OCI-LY1 (cell line): ENCODE results near the gene ALG9.

ENCODE experiments used
- H2AFZ ChIP-seq: fragments of 200-600 bp; sonication (generic), shearing (Covaris generic); 2 replicates; pipeline ENCODE4 v1.6.0; 2014; ENCODE audit warnings: antibody characterized with exemption, mild to moderate bottlenecking, low read length
- H3F3A ChIP-seq: fragments of 200-600 bp; sonication (generic), shearing (Covaris generic); 2 replicates; pipeline ENCODE4 v1.6.0; 2014; ENCODE audit warnings: mild to moderate bottlenecking, antibody characterized with exemption, low read length, moderate library complexity; ENCODE audit not compliant: insufficient read depth
- H3K27ac ChIP-seq: fragments of 200-600 bp; sonication (generic); 2 replicates; pipeline ENCODE4 v1.5.1; 2014; ENCODE audit warnings: low read length, mixed run types, mild to moderate bottlenecking, low read depth; ENCODE audit not compliant: poor library complexity, severe bottlenecking
- H3K27me3 ChIP-seq: fragments of 200-600 bp; sonication (generic); 2 replicates; pipeline ENCODE4 v1.6.0; 2014; ENCODE audit warnings: antibody characterized with exemption, mild to moderate bottlenecking, low read length, moderate library complexity; ENCODE audit not compliant: insufficient read depth
- H3K36me3 ChIP-seq: fragments of 200-600 bp; sonication (generic); 2 replicates; pipeline ENCODE4 v1.6.1; 2014; ENCODE audit warnings: mild to moderate bottlenecking, antibody characterized with exemption, low read length, moderate library complexity, mixed read lengths; ENCODE audit not compliant: insufficient read depth
- H3K4me1 ChIP-seq: fragments of 200-600 bp; sonication (generic); 2 replicates; pipeline ENCODE4 v1.5.1; 2014; ENCODE audit warnings: mild to moderate bottlenecking, low read length, moderate library complexity; ENCODE audit not compliant: insufficient read depth, severe bottlenecking
- H3K4me2 ChIP-seq: fragments of 200-600 bp; sonication (generic), shearing (Covaris generic); 2 replicates; pipeline ENCODE4 v1.6.1; 2014; ENCODE audit warnings: low read length
- H3K4me3 ChIP-seq: fragments of 200-600 bp; sonication (generic); 2 replicates; pipeline ENCODE4 v1.5.1; 2014; ENCODE audit warnings: low read length, low read depth, mild to moderate bottlenecking, mixed read lengths; ENCODE audit not compliant: poor library complexity, severe bottlenecking
- H3K79me2 ChIP-seq: fragments of 200-600 bp; shearing (Covaris generic); 2 replicates; pipeline ENCODE4 v1.6.1; 2016; ENCODE audit warnings: mixed run types, low read length, mixed read lengths; ENCODE audit not compliant: insufficient read depth
- H3K9ac ChIP-seq: fragments of 200-600 bp; sonication (generic), shearing (Covaris generic); 2 replicates; pipeline ENCODE4 v1.6.1; 2014; ENCODE audit warnings: mild to moderate bottlenecking, low read length, mixed read lengths
- H3K9me2 ChIP-seq: fragments of 200-600 bp; sonication (generic), shearing (Covaris generic); 2 replicates; pipeline ENCODE4 v1.6.1; 2014; ENCODE audit warnings: low read depth, mild to moderate bottlenecking, low read length, mixed read lengths
- H3K9me3 ChIP-seq: fragments of 200-600 bp; shearing (Covaris generic); 2 replicates; pipeline ENCODE4 v1.6.1; 2014; ENCODE audit warnings: low read length, mixed read lengths
- H4K20me1 ChIP-seq: fragments of 200-600 bp; sonication (generic), shearing (Covaris generic); 2 replicates; pipeline ENCODE4 v1.6.0; 2016; ENCODE audit warnings: mild to moderate bottlenecking, low read length; ENCODE audit not compliant: insufficient read depth
- CTCF ChIP-seq: fragments of 200-600 bp; sonication (generic), shearing (Covaris generic); IDR thresholded peaks from 2 replicates; pipeline ENCODE4 v1.5.1; 2017; ENCODE audit warnings: mild to moderate bottlenecking, antibody characterized with exemption, low read length, moderate library complexity, mixed read lengths
- EZH2 ChIP-seq: fragments of 200-600 bp; sonication (generic), shearing (Covaris generic); IDR thresholded peaks from 2 replicates; pipeline ENCODE4 v1.8.0; 2017; ENCODE audit warnings: borderline replicate concordance, mixed run types, mild to moderate bottlenecking, antibody characterized with exemption, low read length, moderate library complexity, mixed read lengths

The ALG9 gene

GRCh38 chr11:111916768-111917167 is 45.4 kb upstream of the ALG9 start:
- Histone ChIP-seq H3K4me3 (no peak overlapping the region), H4K20me1 (no peaks in the 10 kb centered on the region), H3F3A (no peaks in the 10 kb centered on the region), H3K9me2 (no peaks in the 10 kb centered on the region), H2AFZ (no peak overlapping the region), H3K27me3 (peaks cover 7% of the 10 kb centered on the region; the same call in 1 of the 2 replicates), H3K36me3 (no peaks in the 10 kb centered on the region), H3K27ac (no peak overlapping the region), H3K9ac (no peak overlapping the region), H3K4me1 (no peaks in the 10 kb centered on the region), H3K4me2 (no peak overlapping the region), H3K9me3 (no peaks in the 10 kb centered on the region), H3K79me2 (no peaks in the 10 kb centered on the region)
- TF ChIP-seq CTCF (no peak), EZH2 (no peak)

GRCh38 chr11:111913997-111914396 is 42.6 kb upstream of the ALG9 start:
- Histone ChIP-seq H3K9me2 (no peaks in the 10 kb centered on the region), H3K9ac (no peak overlapping the region), H3K36me3 (no peaks in the 10 kb centered on the region), H3K4me3 (no peak overlapping the region), H2AFZ (no peak overlapping the region), H4K20me1 (no peaks in the 10 kb centered on the region), H3K4me2 (no peak overlapping the region), H3K79me2 (no peaks in the 10 kb centered on the region), H3K27ac (no peak overlapping the region), H3K27me3 (peaks cover 7% of the 10 kb centered on the region; the same call in 1 of the 2 replicates), H3F3A (no peaks in the 10 kb centered on the region), H3K4me1 (no peaks in the 10 kb centered on the region), H3K9me3 (no peaks in the 10 kb centered on the region)
- TF ChIP-seq EZH2 (no peak), CTCF (no peak)

GRCh38 chr11:111913031-111913861 is 41.9 kb upstream of the ALG9 start:
- no peak overlapping the region for H3K4me2 ChIP-seq
- H4K20me1 ChIP-seq = no peaks in the 10 kb centered on the region
- no peak for TF ChIP-seq EZH2
- TF ChIP-seq CTCF = no peak
- H3K27ac ChIP-seq = no peak overlapping the region
- no peaks in the 10 kb centered on the region for H3K9me3 ChIP-seq
- H3K27me3 ChIP-seq = peaks cover 7% of the 10 kb centered on the region; the same call in 1 of the 2 replicates
- H3K36me3 ChIP-seq = no peaks in the 10 kb centered on the region
- no peaks in the 10 kb centered on the region for H3F3A ChIP-seq
- no peak overlapping the region for H3K9ac ChIP-seq
- no peaks in the 10 kb centered on the region for H3K9me2 ChIP-seq
- H3K4me1 ChIP-seq = no peaks in the 10 kb centered on the region
- H3K79me2 ChIP-seq = no peaks in the 10 kb centered on the region
- no peak overlapping the region for H3K4me3 ChIP-seq
- H2AFZ ChIP-seq = no peak overlapping the region
